Cardiac fibroblast (primary cell): ENCODE data around the gene ATP11B.
"Not testable (repeated sequence)": the region's sequence is repeated elsewhere in the genome, so short reads cannot be mapped to it uniquely, and the experiment has no call there.

ENCODE experiments used
- DNase-seq, 2 donors: peaks; one replicate each; pipeline versions ENCODE4 v3.0.0 to v3.0.0-alpha.2; 2010; ENCODE audit warnings: low read depth in 2 of 2
- H3K4me3 ChIP-seq, 2 donors: replicated peaks in 1 of 2; 1 replicate in 1 of 2; 2 replicates in 1 of 2; pipeline ENCODE4 v1.5.1; 2011; ENCODE audit warnings: low read depth in 2 of 2, low read length in 2 of 2, mild to moderate bottlenecking in 2 of 2, moderate library complexity in 1 of 2
- CTCF ChIP-seq: IDR thresholded peaks from one replicate; pipeline ENCODE4 v1.5.1; 2011; ENCODE audit warnings: low read depth, mild to moderate bottlenecking, low read length, inconsistent platforms

Gene ATP11B

GRCh38 chr3:182861348-182861747 is 68.0 kb downstream of the ATP11B start:
- H3K4me3 ChIP-seq: no peak overlapping the region
- no peak for TF ChIP-seq CTCF
- DNase-seq: no peak

- no peak for TF ChIP-seq CTCF
- DNase-seq: no peak
- H3K4me3 ChIP-seq: no peak overlapping the region
These were observed 69.0 kb downstream of the ATP11B start for GRCh38 chr3:182862159-182862860.

- DNase-seq: no peak
- TF ChIP-seq CTCF: no peak
- no peak overlapping the region for H3K4me3 ChIP-seq
These were observed 75.8 kb downstream of the ATP11B start for GRCh38 chr3:182869059-182869458.

- not testable (repeated sequence) for DNase-seq, H3K4me3 ChIP-seq
These were observed 77.6 kb downstream of the ATP11B start for GRCh38 chr3:182870917-182871316.

GRCh38 chr3:182879031-182879611 is 85.8 kb downstream of the ATP11B start:
- TF ChIP-seq CTCF: no peak
- no peak overlapping the region for H3K4me3 ChIP-seq
- no peak for DNase-seq

GRCh38 chr3:182886497-182886896 is 93.2 kb downstream of the ATP11B start:
- peak in 1 of 2 donors; percentile 45 for DNase-seq

More at GRCh38 chr3:182886497-182886896, 93.2 kb downstream of the ATP11B start:
- H3K4me3 ChIP-seq: no peak overlapping the region
- no peak for TF ChIP-seq CTCF
